ENCODE measurements around the gene C19orf33. TPM values are rescaled to one million over a fixed set of nuclear protein-coding genes. Genes with fewer than 3 reads are reported as not detected.

C19orf33 gene
- total and polyA plus RNA-seq, 2 of the 8 experiments (the other 6 are each of a cell fraction or from before 2014, with no cell fraction given) = 6.0 to 36.0 TPM

DNA sequence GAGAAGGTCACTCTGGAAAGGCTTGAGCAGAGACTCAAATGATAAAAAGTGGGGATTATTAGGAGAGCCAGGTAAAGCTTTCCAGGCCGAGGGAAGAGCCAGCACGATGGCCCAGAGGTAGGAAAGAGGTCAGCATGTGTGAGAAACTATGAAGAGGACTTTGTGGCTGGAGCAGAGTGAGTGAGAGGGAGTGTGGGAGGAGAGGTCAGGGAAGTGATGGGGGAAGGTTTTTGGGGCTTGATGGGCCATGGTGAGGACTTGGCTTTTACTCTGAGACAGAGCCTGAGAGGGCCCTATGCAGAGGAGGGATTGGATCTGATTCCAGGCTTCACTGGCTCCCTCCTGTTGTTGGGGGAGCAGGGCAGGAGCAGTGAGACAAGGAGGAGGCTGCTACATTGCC lies 36.9 kb downstream of the C19orf33 start:
- Histone ChIP-seq H3K79me2 (ENCODE audit: control insufficient read depth in 1 of 2, insufficient read depth in 2 of 2, low read length in 2 of 2) (no peaks in the 10 kb centered on the region), H2BK15ac (ENCODE audit: low read length) (peak overlapping the region; percentile 5; the same call in 1 of the 2 replicates), H3K14ac (ENCODE audit: insufficient read length) (no peak overlapping the region), H4K5ac (ENCODE audit: insufficient read length, low read depth, low read length) (no peak overlapping the region), H3K18ac (ENCODE audit: extremely low read depth, low read length) (no peak overlapping the region; the same call in 1 of the 2 replicates), H3K27ac (ENCODE audit: low read depth, low read length) (no peak overlapping the region), H3K36me3 (ENCODE audit: control insufficient read depth in 2 of 4, insufficient read depth in 4 of 4, low read length in 3 of 4) (no peaks in the 10 kb centered on the region), H3K23ac (ENCODE audit: insufficient read length) (no peak overlapping the region), H3K4me3 (ENCODE audit: extremely low read depth in 1 of 4, insufficient read depth in 2 of 4, low read depth in 3 of 4, low read length in 4 of 4) (no peak overlapping the region), H3K9me3 (ENCODE audit: insufficient read depth in 2 of 2, low read depth in 1 of 2, low read length in 1 of 2) (no peaks in the 10 kb centered on the region), H2AFZ (ENCODE audit: low read length) (no peak overlapping the region), H3K27me3 (replicated peaks in 1 of 4; ENCODE audit: control insufficient read depth in 3 of 4, extremely low read depth in 1 of 4, insufficient read depth in 3 of 4, low read length in 3 of 4) (no peaks in the 10 kb centered on the region), H3K4me2 (ENCODE audit: insufficient read depth in 1 of 2, low read depth in 2 of 2, low read length in 2 of 2) (no peak overlapping the region), H3K23me2 (ENCODE audit: low read depth, low read length) (peaks cover 11% of the 10 kb centered on the region), H4K91ac (replicated peaks; ENCODE audit: insufficient read length, low read length) (no peak overlapping the region), H4K8ac (ENCODE audit: extremely low read depth, insufficient read depth, low read length) (no peak overlapping the region), H3K56ac (replicated peaks; ENCODE audit: insufficient read length, low read depth, low read length) (no peak overlapping the region), H3K9ac (replicated peaks in 1 of 4; ENCODE audit: extremely low read depth in 1 of 4, low read depth in 3 of 4, low read length in 3 of 4) (no peak overlapping the region), H3K4ac (replicated peaks; ENCODE audit: insufficient read length, low read depth, low read length) (no peak overlapping the region), H2BK120ac (replicated peaks; ENCODE audit: low read depth, low read length) (no peak overlapping the region), H3K4me1 (replicated peaks in 1 of 4; ENCODE audit: control insufficient read depth in 3 of 4, insufficient read depth in 4 of 4, low read length in 3 of 4) (peaks cover 0 to 5% (median 4%) of the 10 kb centered on the region in 4 experiments; a peak in 5 of 7 replicates), H3K79me1 (ENCODE audit: low read depth, low read length) (no peaks in the 10 kb centered on the region), H2BK5ac (ENCODE audit: low read depth, low read length) (peak overlapping the region; percentile 24; the same call in 1 of the 2 replicates), H2AK5ac (ENCODE audit: low read depth, low read length) (no peak overlapping the region), H2BK20ac (ENCODE audit: low read length) (no peak overlapping the region), H4K20me1 (replicated peaks in 1 of 2; ENCODE audit: control insufficient read depth in 1 of 2, insufficient read depth in 2 of 2, low read length in 2 of 2) (no peaks in the 10 kb centered on the region), H2BK12ac (ENCODE audit: low read depth, low read length) (no peak overlapping the region)
- DNase-seq (ENCODE audit: low read depth in 1 of 2, low spot score in 2 of 2) = no peak
- 98% methylated on average over 2 of the region's 2 CpGs; no CpG with 5 or more reads in 1 of the 2 experiments for WGBS, 2 experiments (ENCODE audit: extremely low coverage in 1 of 2, insufficient coverage in 1 of 2, insufficient read length in 1 of 2, insufficient replicate concordance in 2 of 2, low coverage in 1 of 2, low lambda C conversion rate in 2 of 2, missing lambda C conversion rate in 1 of 2)
- CTCF ChIA-PET (ENCODE audit: partially characterized antibody) = interaction anchor here (0.7 kb wide), 1 partner anchor 43 kb away, joined by 3 read pairs; no protein-coding TSS in a partner anchor
- no peak for FAIRE-seq
- POLR2A ChIA-PET (ENCODE audit: partially characterized antibody) = interaction anchor here (0.6 kb wide), 1 partner anchor 321 kb away, joined by 3 read pairs; no protein-coding TSS in a partner anchor
- TF ChIP-seq TAF7 (optimal IDR thresholded peaks at IDR 0.05; ENCODE audit: borderline replicate concordance, low read depth, low read length) (no peak), KDM1A (IDR thresholded peaks at IDR 0.05; ENCODE audit: borderline replicate concordance, low read length) (no peak), SIN3A (conservative IDR thresholded peaks at IDR 0.05 in 1 of 2, IDR thresholded peaks at IDR 0.05 in 1 of 2; ENCODE audit: low read depth in 1 of 2, low read length in 2 of 2) (no peak), GTF2F1 (IDR thresholded peaks at IDR 0.05; ENCODE audit: borderline replicate concordance, low read depth, low read length) (no peak), EP300 (IDR thresholded peaks at IDR 0.05; ENCODE audit: borderline replicate concordance in 1 of 2, low read depth in 2 of 2, low read length in 2 of 2) (no peak), CHD2 (IDR thresholded peaks at IDR 0.05; ENCODE audit: low read length) (no peak), EGR1 (IDR thresholded peaks at IDR 0.05; ENCODE audit: borderline replicate concordance, low read depth, low read length) (no peak), RBBP5 (IDR thresholded peaks at IDR 0.05; ENCODE audit: borderline replicate concordance, low read depth, low read length) (no peak), TBP (IDR thresholded peaks at IDR 0.05; ENCODE audit: low read depth, low read length) (no peak), CEBPB (IDR thresholded peaks at IDR 0.05; ENCODE audit: low read depth, low read length) (no peak), GABPA (IDR thresholded peaks at IDR 0.05; ENCODE audit: borderline replicate concordance, insufficient read depth, low read length) (no peak), SP4 (IDR thresholded peaks at IDR 0.05; ENCODE audit: low read length) (no peak)
- TF ChIP-seq, protein P1, sequence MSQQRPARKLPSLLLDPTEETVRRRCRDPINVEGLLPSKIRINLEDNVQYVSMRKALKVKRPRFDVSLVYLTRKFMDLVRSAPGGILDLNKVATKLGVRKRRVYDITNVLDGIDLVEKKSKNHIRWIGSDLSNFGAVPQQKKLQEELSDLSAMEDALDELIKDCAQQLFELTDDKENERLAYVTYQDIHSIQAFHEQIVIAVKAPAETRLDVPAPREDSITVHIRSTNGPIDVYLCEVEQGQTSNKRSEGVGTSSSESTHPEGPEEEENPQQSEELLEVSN (IDR thresholded peaks at IDR 0.05) = no peak

All from H1 (cell line).